Vagina (tissue), 2 donors: ENCODE measurements around the gene OR1D5. TPM values are rescaled to one million over a fixed set of nuclear protein-coding genes. Genes with fewer than 3 reads are reported as not detected.

Experiments used
- DNase-seq, 2 donors: peaks; one replicate each; pipeline ENCODE4 v3.0.0-alpha.2; 2017; ENCODE audit errors: extremely low spot score in 2 of 2
- H3K27ac ChIP-seq: fragments of 200-600 bp; sonication (generic); one replicate; pipeline ENCODE4 v1.5.1; 2019
- H3K27me3 ChIP-seq: fragments of 200-600 bp; sonication (generic); one replicate; pipeline ENCODE4 v1.5.1; 2019
- H3K36me3 ChIP-seq, 2 donors: fragments of 200-600 bp; sonication (generic); one replicate each; pipeline ENCODE4 v1.5.1; 2017 to 2019
- H3K4me1 ChIP-seq: fragments of 200-600 bp; sonication (generic); one replicate; pipeline ENCODE4 v1.5.1; 2019
- H3K4me3 ChIP-seq, 2 donors: fragments of 200-600 bp; sonication (generic); 1 replicate in 1 of 2; 2 replicates in 1 of 2; pipeline ENCODE4 v1.5.1; 2016 to 2019
- H3K9me3 ChIP-seq: fragments of 200-600 bp; sonication (generic); one replicate; pipeline ENCODE4 v1.5.1; 2019
- POLR2A ChIP-seq, 2 donors: fragments of 450-650 bp; IDR thresholded peaks; one replicate each; pipeline ENCODE4 v1.6.1; 2017; ENCODE audit warnings: antibody characterized with exemption in 2 of 2, mild to moderate bottlenecking in 2 of 2, moderate library complexity in 2 of 2
- POLR2AphosphoS5 ChIP-seq, 2 donors: sonication (generic); formaldehyde crosslinking; IDR thresholded peaks; one replicate each; pipeline ENCODE4 v1.9.0; 2017; ENCODE audit warnings: antibody characterized with exemption in 2 of 2, mild to moderate bottlenecking in 2 of 2, low read depth in 1 of 2; ENCODE audit not compliant: insufficient read depth in 1 of 2
- intact Hi-C: fragments of 100-400 bp; cut with DNase I; formaldehyde crosslinking; loops from one replicate; pipeline ENCODE4 v1.15.1; 2023
- total RNA-seq: library from RNA; depleted of rRNA; stranded (reverse); fragments of >200 nt; gene quantifications from one replicate; pipeline ENCODE4 v1.2.3, GENCODE V29; 2016
- TF ChIP-seq, protein P1 (sequence below), 3 experiments: fragments of 450-650 bp in 2 of 3; fragments of 200-600 bp in 1 of 3; sonication (generic) in 1 of 3; IDR thresholded peaks; one replicate each; pipeline ENCODE4 v1.5.1; 2017 to 2019; ENCODE audit warnings: antibody characterized with exemption in 3 of 3, mild to moderate bottlenecking in 2 of 3, moderate library complexity in 2 of 3

The OR1D5 gene
- total RNA-seq, 1 donor from 2014 or later = not detected

- Histone ChIP-seq H3K27ac (no peak overlapping the region), H3K4me1 (no peaks in the 10 kb centered on the region), H3K9me3 (no peaks in the 10 kb centered on the region), H3K36me3 (no peaks in the 10 kb centered on the region), H3K4me3 (no peak overlapping the region), H3K27me3 (no peaks in the 10 kb centered on the region)
- intact Hi-C loops = no loop called here
- DNase-seq = no peak
- TF ChIP-seq, protein P1, sequence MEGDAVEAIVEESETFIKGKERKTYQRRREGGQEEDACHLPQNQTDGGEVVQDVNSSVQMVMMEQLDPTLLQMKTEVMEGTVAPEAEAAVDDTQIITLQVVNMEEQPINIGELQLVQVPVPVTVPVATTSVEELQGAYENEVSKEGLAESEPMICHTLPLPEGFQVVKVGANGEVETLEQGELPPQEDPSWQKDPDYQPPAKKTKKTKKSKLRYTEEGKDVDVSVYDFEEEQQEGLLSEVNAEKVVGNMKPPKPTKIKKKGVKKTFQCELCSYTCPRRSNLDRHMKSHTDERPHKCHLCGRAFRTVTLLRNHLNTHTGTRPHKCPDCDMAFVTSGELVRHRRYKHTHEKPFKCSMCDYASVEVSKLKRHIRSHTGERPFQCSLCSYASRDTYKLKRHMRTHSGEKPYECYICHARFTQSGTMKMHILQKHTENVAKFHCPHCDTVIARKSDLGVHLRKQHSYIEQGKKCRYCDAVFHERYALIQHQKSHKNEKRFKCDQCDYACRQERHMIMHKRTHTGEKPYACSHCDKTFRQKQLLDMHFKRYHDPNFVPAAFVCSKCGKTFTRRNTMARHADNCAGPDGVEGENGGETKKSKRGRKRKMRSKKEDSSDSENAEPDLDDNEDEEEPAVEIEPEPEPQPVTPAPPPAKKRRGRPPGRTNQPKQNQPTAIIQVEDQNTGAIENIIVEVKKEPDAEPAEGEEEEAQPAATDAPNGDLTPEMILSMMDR (IDR thresholded peaks at IDR 0.05) = no peak
- TF ChIP-seq POLR2AphosphoS5 (IDR thresholded peaks at IDR 0.05; ENCODE audit: insufficient read depth in 1 of 2, low read depth in 1 of 2) = no peak
- TF ChIP-seq POLR2A (IDR thresholded peaks at IDR 0.05) = no peak
Measured at GRCh38 chr17:3017936-3018335, 45.5 kb downstream of the OR1D5 start.

DNA sequence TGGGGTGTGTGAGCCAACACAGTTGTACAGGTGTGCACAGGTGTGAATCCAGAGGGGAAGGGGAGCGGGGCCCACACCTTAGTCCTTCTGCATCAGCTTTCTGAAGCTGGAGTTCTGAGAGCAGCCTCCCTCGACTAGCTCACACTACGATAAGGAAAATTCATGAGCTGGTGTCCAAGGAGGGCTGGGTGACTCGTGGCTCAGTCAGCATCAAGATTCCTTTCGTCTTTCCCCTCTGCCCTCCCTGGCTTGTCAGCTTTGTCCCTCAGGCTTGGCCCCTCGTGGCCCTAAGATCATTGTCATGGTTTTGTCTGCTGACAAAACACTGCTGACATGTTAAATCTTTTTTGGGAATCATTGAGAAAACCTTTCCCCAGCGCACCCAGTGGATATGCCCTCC, 47.5 kb downstream of the OR1D5 start:
- TF ChIP-seq POLR2AphosphoS5 (IDR thresholded peaks at IDR 0.05; ENCODE audit: insufficient read depth in 1 of 2, low read depth in 1 of 2) (no peak), POLR2A (IDR thresholded peaks at IDR 0.05) (no peak)
- TF ChIP-seq, protein P1 (IDR thresholded peaks at IDR 0.05) = no peak
- Histone ChIP-seq H3K36me3 (no peaks in the 10 kb centered on the region), H3K4me1 (no peaks in the 10 kb centered on the region), H3K27ac (no peak overlapping the region), H3K4me3 (no peak overlapping the region), H3K27me3 (no peaks in the 10 kb centered on the region), H3K9me3 (no peaks in the 10 kb centered on the region)
- DNase-seq = no peak
- intact Hi-C loops = no loop called here

- no peaks in the 10 kb centered on the region for H3K36me3 ChIP-seq
- TF ChIP-seq, protein P1 (IDR thresholded peaks at IDR 0.05) = peak; percentile 62 to 83 (median 79)
- no peak for TF ChIP-seq POLR2A (IDR thresholded peaks at IDR 0.05)
- no peak for TF ChIP-seq POLR2AphosphoS5 (IDR thresholded peaks at IDR 0.05; ENCODE audit: insufficient read depth in 1 of 2, low read depth in 1 of 2)
Measured at GRCh38 chr17:3012926-3013581, 50.4 kb downstream of the OR1D5 start.

More at GRCh38 chr17:3012926-3013581, 50.4 kb downstream of the OR1D5 start:
- intact Hi-C loops = loop anchor here (1.0 to 5.0 kb wide), 2 partner anchors 166 to 185 kb away; no protein-coding TSS in a partner anchor
- no peak for DNase-seq
- Histone ChIP-seq H3K4me1 (no peaks in the 10 kb centered on the region), H3K9me3 (no peaks in the 10 kb centered on the region), H3K27ac (no peak overlapping the region), H3K4me3 (no peak overlapping the region), H3K27me3 (no peaks in the 10 kb centered on the region)

Other genes with a start within 250 kb of the OR1D5 start
- gene OR1D2, start 40.8 kb upstream of the OR1D5 start, total RNA-seq = not detected
- gene OR1G1, start 63.9 kb upstream of the OR1D5 start, total RNA-seq = not detected
- not detected for gene OR1A2, start 133.9 kb upstream of the OR1D5 start, total RNA-seq
- not detected for gene OR1A1, start 144.1 kb upstream of the OR1D5 start, total RNA-seq
- gene OR3A1, start 234.8 kb upstream of the OR1D5 start, total RNA-seq = not detected